ENCODE measurements around the gene MED22.

The MED22 gene

DNA sequence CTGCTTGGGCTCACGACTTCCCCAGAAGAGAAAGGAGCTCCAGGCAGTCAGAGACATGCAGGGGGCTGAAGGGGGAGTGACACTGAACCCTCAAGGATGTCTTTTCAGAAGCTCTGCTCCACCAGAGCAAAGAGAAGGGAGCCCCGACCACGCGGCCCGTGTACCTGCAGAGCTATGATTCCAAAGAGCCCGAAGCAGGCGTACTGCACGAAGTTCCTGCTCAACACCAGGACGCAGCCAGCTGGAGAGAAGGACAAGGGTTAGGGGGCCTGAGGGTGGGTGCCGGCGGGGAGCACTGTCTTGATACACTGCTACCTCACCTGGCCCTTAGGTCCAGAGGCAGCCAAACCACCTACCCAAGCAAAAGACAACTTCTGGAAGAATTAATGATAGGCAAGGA, 18.5 kb upstream of the MED22 start:
- CTCF ChIA-PET = interaction anchor here (0.7 to 0.9 kb wide), 2 partner anchors 13 to 41 kb away, joined by 3 to 4 read pairs; no protein-coding TSS in a partner anchor
- H3K4me3 ChIP-seq (ENCODE audit: low read depth, low read length) = no peak overlapping the region
- H3K4me1 ChIP-seq (ENCODE audit: control insufficient read depth, insufficient read depth, low read length) = no peaks in the 10 kb centered on the region
- POLR2A ChIA-PET = interaction anchor here (0.7 to 5.6 kb wide), 6 partner anchors 8 to 27 kb away, joined by 3 to 35 read pairs (median 12); partner anchors contain the start of genes MED22, RPL7A, SURF1 and SURF4
- peaks cover 0 to 93% of the 10 kb centered on the region in 2 experiments; a peak in 2 of 3 replicates for H3K36me3 ChIP-seq (ENCODE audit: control insufficient read depth in 2 of 2, insufficient read depth in 1 of 2, low read length in 2 of 2)
- TF ChIP-seq, protein P1, sequence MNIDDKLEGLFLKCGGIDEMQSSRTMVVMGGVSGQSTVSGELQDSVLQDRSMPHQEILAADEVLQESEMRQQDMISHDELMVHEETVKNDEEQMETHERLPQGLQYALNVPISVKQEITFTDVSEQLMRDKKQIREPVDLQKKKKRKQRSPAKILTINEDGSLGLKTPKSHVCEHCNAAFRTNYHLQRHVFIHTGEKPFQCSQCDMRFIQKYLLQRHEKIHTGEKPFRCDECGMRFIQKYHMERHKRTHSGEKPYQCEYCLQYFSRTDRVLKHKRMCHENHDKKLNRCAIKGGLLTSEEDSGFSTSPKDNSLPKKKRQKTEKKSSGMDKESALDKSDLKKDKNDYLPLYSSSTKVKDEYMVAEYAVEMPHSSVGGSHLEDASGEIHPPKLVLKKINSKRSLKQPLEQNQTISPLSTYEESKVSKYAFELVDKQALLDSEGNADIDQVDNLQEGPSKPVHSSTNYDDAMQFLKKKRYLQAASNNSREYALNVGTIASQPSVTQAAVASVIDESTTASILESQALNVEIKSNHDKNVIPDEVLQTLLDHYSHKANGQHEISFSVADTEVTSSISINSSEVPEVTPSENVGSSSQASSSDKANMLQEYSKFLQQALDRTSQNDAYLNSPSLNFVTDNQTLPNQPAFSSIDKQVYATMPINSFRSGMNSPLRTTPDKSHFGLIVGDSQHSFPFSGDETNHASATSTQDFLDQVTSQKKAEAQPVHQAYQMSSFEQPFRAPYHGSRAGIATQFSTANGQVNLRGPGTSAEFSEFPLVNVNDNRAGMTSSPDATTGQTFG (tag by site-specific recombination; IDR thresholded peaks at IDR 0.05; ENCODE audit: borderline replicate concordance) = no peak
- TF ChIP-seq ZNF701 (tag by site-specific recombination; IDR thresholded peaks at IDR 0.05) (no peak), ZNF341 (tag by site-specific recombination; IDR thresholded peaks at IDR 0.05; ENCODE audit: low read depth) (no peak), ZNF600 (tag by site-specific recombination; IDR thresholded peaks at IDR 0.05) (no peak)
- H3K9me3 ChIP-seq (ENCODE audit: control insufficient read depth, insufficient read depth, low read depth, low read length) = no peaks in the 10 kb centered on the region
- H3K27ac ChIP-seq (ENCODE audit: extremely low read depth, low read depth, low read length) = no peak overlapping the region

DNA sequence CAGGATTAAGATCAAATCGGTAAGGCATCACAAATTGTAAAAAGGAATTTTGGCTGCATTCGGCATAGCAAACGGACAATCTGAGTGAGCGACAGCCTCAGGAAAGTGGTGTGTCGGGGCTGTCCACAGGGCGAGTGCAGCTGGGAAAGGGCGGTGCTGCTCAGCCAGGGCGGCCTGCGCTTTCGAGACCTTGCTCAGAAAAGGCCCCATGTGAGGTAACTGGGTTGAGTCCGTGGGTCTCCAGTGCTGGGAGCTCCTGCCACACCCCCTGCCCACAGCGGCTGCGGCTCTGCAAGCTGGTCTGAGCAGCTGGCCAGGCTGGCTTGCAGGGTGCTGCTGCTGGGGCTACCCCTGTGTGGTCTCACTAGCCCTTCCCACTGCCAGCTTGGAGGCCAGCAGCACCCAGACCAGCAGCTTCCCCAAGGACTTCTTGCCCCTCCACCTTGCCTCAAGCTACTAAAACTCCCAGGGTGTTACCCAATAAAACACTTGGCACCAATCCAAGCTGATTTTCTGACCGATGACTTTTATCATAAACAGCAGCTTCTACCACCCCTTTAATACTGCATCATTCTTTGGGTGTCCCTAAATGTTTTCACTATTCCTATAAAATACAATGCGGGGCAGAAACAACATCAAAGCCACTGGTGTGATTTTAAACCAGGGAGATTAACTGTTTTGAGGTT, 14.6 kb upstream of the MED22 start:
- POLR2A ChIA-PET = interaction anchor here (1.3 to 5.6 kb wide), 3 partner anchors 9 to 14 kb away, joined by 6 to 35 read pairs (median 15); partner anchors contain the start of genes MED22 and RPL7A
- Histone ChIP-seq H3K4me1 (ENCODE audit: control insufficient read depth, insufficient read depth, low read length) (no peaks in the 10 kb centered on the region), H3K36me3 (ENCODE audit: control insufficient read depth in 2 of 2, insufficient read depth in 1 of 2, low read length in 2 of 2) (peaks cover 3 to 98% of the 10 kb centered on the region in 2 experiments), H3K9me3 (ENCODE audit: control insufficient read depth, insufficient read depth, low read depth, low read length) (no peaks in the 10 kb centered on the region), H3K27ac (ENCODE audit: extremely low read depth, low read depth, low read length) (peak overlapping the region; percentile 37; the same call in 1 of the 2 replicates), H3K4me3 (ENCODE audit: low read depth, low read length) (no peak overlapping the region)
- CTCF ChIA-PET = interaction anchor here (0.6 to 1.4 kb wide), 5 partner anchors 8 to 340 kb away, joined by 3 to 10 read pairs (median 3); no protein-coding TSS in a partner anchor
- TF ChIP-seq ZNF423 (tag by site-specific recombination; IDR thresholded peaks at IDR 0.05) (peak; percentile 66), KLF9 (tag by site-specific recombination; IDR thresholded peaks at IDR 0.05; ENCODE audit: low read depth) (0 out of 2 replicates have a peak, but pooled peaks have one; percentile 21), ZIC2 (tag by site-specific recombination; IDR thresholded peaks at IDR 0.05) (peak; percentile 18; the same call in 1 of the 2 replicates), ZNF600 (tag by site-specific recombination; IDR thresholded peaks at IDR 0.05) (no peak)

DNA sequence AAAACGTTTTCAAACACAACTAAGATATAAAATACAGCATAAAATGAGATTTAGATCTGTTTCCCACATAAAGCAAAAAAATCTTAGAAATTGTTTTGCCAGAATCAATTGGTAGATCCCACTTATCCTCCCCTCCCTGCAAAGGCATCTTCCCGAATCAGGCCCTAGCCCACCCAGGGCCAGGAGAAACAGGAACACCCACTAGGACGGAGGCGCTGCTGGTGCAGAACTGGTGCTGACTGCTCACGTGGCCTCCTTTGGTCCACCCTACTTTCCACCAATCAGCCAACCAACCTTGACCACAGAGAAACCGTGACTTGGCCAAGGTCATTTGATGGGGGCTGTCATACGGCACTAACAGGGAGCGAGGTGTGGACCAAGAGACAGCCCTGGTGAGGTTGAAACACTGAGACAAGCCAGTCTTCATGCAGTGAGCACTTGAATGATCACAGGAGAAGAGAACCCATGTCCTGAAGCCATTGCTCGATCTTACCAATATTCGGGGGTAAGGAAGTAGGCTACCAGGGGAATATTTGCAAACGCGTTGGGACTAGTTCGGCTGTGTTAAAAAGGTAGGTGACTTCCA, 13.7 kb upstream of the MED22 start:
- no peak overlapping the region for H3K27ac ChIP-seq (ENCODE audit: extremely low read depth, low read depth, low read length)
- no peaks in the 10 kb centered on the region for H3K9me3 ChIP-seq (ENCODE audit: control insufficient read depth, insufficient read depth, low read depth, low read length)
- H3K36me3 ChIP-seq (ENCODE audit: control insufficient read depth in 2 of 2, insufficient read depth in 1 of 2, low read length in 2 of 2) = peaks cover 3 to 91% of the 10 kb centered on the region in 2 experiments
- ChIA-PET CTCF (interaction anchor here (0.6 to 1.4 kb wide), 2 partner anchors 7 to 125 kb away, joined by 3 to 10 read pairs; no protein-coding TSS in a partner anchor), POLR2A (interaction anchor here (1.2 to 6.6 kb wide), 6 partner anchors 9 to 13 kb away, joined by 3 to 89 read pairs (median 13); partner anchors contain the start of genes MED22 and RPL7A)
- no peak overlapping the region for H3K4me3 ChIP-seq (ENCODE audit: low read depth, low read length)
- H3K4me1 ChIP-seq (ENCODE audit: control insufficient read depth, insufficient read depth, low read length) = no peaks in the 10 kb centered on the region
- TF ChIP-seq, protein P2, sequence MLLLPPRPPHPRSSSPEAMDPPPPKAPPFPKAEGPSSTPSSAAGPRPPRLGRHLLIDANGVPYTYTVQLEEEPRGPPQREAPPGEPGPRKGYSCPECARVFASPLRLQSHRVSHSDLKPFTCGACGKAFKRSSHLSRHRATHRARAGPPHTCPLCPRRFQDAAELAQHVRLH (tag by site-specific recombination; IDR thresholded peaks at IDR 0.05) = no peak
- TF ChIP-seq ZEB2 (tag by site-specific recombination; IDR thresholded peaks at IDR 0.05) = no peak
- TF ChIP-seq ZNF341 (tag by site-specific recombination; IDR thresholded peaks at IDR 0.05; ENCODE audit: low read depth) = no peak
- no peak for TF ChIP-seq ZNF354C (tag by site-specific recombination; IDR thresholded peaks at IDR 0.05; ENCODE audit: borderline replicate concordance, low read depth)
- no peak for TF ChIP-seq KLF16 (tag by site-specific recombination; IDR thresholded peaks at IDR 0.05)
- TF ChIP-seq ZNF426 (tag by site-specific recombination; IDR thresholded peaks at IDR 0.05) = no peak
- no peak for TF ChIP-seq KLF10 (tag by site-specific recombination; IDR thresholded peaks at IDR 0.05)
- no peak for TF ChIP-seq EGR2 (tag by site-specific recombination; IDR thresholded peaks at IDR 0.05; ENCODE audit: low read depth)
- no peak for TF ChIP-seq GLIS2 (tag by site-specific recombination; IDR thresholded peaks at IDR 0.05)
- no peak for TF ChIP-seq ZNF416 (tag by site-specific recombination; IDR thresholded peaks at IDR 0.05)
- TF ChIP-seq ZNF23 (tag by site-specific recombination; IDR thresholded peaks at IDR 0.05; ENCODE audit: borderline replicate concordance) = no peak
- TF ChIP-seq, protein P3, sequence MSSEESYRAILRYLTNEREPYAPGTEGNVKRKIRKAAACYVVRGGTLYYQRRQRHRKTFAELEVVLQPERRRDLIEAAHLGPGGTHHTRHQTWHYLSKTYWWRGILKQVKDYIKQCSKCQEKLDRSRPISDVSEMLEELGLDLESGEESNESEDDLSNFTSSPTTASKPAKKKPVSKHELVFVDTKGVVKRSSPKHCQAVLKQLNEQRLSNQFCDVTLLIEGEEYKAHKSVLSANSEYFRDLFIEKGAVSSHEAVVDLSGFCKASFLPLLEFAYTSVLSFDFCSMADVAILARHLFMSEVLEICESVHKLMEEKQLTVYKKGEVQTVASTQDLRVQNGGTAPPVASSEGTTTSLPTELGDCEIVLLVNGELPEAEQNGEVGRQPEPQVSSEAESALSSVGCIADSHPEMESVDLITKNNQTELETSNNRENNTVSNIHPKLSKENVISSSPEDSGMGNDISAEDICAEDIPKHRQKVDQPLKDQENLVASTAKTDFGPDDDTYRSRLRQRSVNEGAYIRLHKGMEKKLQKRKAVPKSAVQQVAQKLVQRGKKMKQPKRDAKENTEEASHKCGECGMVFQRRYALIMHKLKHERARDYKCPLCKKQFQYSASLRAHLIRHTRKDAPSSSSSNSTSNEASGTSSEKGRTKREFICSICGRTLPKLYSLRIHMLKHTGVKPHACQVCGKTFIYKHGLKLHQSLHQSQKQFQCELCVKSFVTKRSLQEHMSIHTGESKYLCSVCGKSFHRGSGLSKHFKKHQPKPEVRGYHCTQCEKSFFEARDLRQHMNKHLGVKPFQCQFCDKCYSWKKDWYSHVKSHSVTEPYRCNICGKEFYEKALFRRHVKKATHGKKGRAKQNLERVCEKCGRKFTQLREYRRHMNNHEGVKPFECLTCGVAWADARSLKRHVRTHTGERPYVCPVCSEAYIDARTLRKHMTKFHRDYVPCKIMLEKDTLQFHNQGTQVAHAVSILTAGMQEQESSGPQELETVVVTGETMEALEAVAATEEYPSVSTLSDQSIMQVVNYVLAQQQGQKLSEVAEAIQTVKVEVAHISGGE (tag by site-specific recombination; conservative IDR thresholded peaks at IDR 0.05; ENCODE audit: low read depth) = no peak
- TF ChIP-seq, protein P4, sequence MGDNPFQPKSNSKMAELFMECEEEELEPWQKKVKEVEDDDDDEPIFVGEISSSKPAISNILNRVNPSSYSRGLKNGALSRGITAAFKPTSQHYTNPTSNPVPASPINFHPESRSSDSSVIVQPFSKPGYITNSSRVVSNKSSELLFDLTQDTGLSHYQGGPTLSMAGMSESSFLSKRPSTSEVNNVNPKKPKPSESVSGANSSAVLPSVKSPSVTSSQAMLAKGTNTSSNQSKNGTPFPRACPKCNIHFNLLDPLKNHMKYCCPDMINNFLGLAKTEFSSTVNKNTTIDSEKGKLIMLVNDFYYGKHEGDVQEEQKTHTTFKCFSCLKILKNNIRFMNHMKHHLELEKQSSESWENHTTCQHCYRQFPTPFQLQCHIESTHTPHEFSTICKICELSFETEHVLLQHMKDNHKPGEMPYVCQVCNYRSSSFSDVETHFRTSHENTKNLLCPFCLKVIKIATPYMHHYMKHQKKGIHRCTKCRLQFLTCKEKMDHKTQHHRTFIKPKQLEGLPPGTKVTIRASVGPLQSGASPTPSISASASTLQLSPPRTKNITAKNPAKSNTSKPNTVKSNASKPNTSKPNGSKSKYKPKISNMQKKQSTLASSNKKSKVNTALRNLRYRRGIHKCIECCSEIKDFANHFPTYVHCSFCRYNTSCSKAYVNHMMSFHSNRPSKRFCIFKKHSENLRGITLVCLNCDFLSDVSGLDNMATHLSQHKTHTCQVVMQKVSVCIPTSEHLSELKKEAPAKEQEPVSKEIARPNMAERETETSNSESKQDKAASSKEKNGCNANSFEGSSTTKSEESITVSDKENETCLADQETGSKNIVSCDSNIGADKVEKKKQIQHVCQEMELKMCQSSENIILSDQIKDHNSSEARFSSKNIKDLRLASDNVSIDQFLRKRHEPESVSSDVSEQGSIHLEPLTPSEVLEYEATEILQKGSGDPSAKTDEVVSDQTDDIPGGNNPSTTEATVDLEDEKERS (tag by site-specific recombination; IDR thresholded peaks at IDR 0.05) = no peak

Data from HEK293 (cell line).